ENCODE results near the gene HDAC4.

DNA sequence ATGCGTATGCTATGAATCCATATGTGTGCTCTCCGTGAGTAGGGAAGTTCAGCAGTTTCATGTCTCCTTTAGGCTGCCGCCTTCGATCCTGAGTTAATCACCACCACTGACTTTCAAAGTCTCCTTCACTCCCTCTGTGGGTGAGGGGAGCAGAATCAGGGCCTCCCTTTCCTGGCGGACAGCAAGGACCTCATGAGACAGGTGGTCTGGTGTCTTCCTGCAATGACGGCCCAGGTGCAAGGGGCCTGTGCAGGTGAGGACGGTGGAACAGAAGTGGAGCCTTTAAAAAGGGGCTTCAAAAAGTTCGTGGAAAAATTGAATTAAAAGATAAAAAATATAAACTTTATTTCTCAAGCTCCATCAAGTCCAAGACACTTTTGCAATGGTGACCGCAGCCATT, 330.4 kb downstream of the HDAC4 start:
- TF ChIP-seq FOSL2 (IDR thresholded peaks at IDR 0.05) (no peak), FOSL2 (CRISPR knock-in tag; IDR thresholded peaks at IDR 0.05) (no peak)
- TF ChIP-seq, protein P1, sequence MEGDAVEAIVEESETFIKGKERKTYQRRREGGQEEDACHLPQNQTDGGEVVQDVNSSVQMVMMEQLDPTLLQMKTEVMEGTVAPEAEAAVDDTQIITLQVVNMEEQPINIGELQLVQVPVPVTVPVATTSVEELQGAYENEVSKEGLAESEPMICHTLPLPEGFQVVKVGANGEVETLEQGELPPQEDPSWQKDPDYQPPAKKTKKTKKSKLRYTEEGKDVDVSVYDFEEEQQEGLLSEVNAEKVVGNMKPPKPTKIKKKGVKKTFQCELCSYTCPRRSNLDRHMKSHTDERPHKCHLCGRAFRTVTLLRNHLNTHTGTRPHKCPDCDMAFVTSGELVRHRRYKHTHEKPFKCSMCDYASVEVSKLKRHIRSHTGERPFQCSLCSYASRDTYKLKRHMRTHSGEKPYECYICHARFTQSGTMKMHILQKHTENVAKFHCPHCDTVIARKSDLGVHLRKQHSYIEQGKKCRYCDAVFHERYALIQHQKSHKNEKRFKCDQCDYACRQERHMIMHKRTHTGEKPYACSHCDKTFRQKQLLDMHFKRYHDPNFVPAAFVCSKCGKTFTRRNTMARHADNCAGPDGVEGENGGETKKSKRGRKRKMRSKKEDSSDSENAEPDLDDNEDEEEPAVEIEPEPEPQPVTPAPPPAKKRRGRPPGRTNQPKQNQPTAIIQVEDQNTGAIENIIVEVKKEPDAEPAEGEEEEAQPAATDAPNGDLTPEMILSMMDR (IDR thresholded peaks at IDR 0.05): no peak

Data from A549 (cell line).